Right ventricle myocardium superior (tissue), 1 donor: Measurements from ENCODE around the gene SYK. TPM values are rescaled to one million over a fixed set of nuclear protein-coding genes. Genes with fewer than 3 reads are reported as not detected.
"Not testable (repeated sequence)": the region's sequence is repeated elsewhere in the genome, so short reads cannot be mapped to it uniquely, and the experiment has no call there.

Source experiments
- ATAC-seq: fragments of 200-7000 bp; cut with Tn5 transposase; one replicate; pipeline ENCODE4 v1.9.1; 2020; ENCODE audit warnings: mild to moderate bottlenecking; ENCODE audit not compliant: poor library complexity
- DNase-seq: peaks from one replicate; pipeline ENCODE4 v3.0.0-alpha.2; 2020
- intact Hi-C: fragments of 100-400 bp; cut with DNase I; formaldehyde crosslinking; loops from one replicate; pipeline ENCODE4 v1.11.2; 2022
- total RNA-seq: library from RNA; stranded (reverse); fragmentation: NEBNext Ultra II Directional; extraction: Animal tissue kit (Norgen Biotek cat#: 25700); gene quantifications from one replicate; pipeline ENCODE4 v1.2.1, GENCODE V29; 2021
- donor health status: DM: no; HTN: yes; CAD: no; lungs with severe emphysema.

Gene SYK
- total RNA-seq, 1 donor from 2014 or later: 6.5 TPM

- intact Hi-C loops: no loop called here
- ATAC-seq: no peak
Observed at GRCh38 chr9:90816690-90817089, 15.1 kb downstream of the SYK start.

GRCh38 chr9:90818279-90818678, 16.7 kb downstream of the SYK start:
- intact Hi-C loops: no loop called here
- no peak for DNase-seq
- ATAC-seq: no peak

More at GRCh38 chr9:90816690-90817089, 15.1 kb downstream of the SYK start:
- no peak for DNase-seq

GRCh38 chr9:90820406-90820805, 18.8 kb downstream of the SYK start:
- DNase-seq, intact Hi-C loops, ATAC-seq: not testable (repeated sequence)

DNA sequence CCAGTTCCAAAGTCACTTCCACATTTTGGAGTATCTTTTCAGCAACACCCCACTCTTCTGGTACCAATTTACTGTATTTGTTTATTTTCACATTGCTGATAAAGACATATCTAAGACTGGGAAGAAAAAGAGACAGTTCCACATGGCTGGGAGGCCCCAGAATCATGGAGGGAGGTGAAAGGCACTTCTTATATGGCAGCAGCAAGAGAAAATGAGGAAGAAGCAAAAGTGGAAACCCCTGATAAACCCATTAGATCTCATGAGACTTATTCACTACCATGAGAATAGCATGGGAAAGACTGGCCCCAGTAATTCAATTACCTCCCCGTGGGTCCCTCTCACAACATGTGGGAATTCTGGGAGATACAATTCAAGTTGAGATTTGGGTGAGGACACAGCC, 19.6 kb downstream of the SYK start:
- DNase-seq, ATAC-seq, intact Hi-C loops: not testable (repeated sequence)

- ATAC-seq (no peak), DNase-seq (no peak)
- intact Hi-C loops: no loop called here
Observed at GRCh38 chr9:90821697-90822096, 20.1 kb downstream of the SYK start.

DNA sequence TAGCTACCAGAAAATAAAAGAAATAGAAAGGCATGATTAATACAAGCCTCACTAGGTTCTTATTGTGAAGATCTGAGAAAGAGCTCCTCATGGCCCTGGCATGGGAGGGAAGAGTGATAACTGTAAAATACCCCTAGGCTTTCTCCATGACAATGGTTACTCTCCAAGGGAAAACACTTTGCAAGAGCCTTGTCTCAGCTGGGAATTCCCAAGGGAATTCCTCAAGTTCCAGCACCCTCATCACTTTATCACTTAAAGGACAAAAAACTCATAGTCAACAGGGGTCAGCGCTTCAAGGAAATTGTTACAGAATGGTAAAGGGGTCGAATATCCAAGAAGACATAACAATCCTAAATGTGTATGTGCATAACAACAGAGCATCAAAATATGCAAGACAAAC, 21.2 kb downstream of the SYK start:
- no peak for DNase-seq
- ATAC-seq: no peak
- intact Hi-C loops: no loop called here

- intact Hi-C loops: no loop called here
- ATAC-seq (no peak), DNase-seq (no peak)
Observed at GRCh38 chr9:90825586-90825985, 24.0 kb downstream of the SYK start.

GRCh38 chr9:90826326-90827020, 24.9 kb downstream of the SYK start:
- ATAC-seq: no peak
- intact Hi-C loops: no loop called here
- no peak for DNase-seq

DNA sequence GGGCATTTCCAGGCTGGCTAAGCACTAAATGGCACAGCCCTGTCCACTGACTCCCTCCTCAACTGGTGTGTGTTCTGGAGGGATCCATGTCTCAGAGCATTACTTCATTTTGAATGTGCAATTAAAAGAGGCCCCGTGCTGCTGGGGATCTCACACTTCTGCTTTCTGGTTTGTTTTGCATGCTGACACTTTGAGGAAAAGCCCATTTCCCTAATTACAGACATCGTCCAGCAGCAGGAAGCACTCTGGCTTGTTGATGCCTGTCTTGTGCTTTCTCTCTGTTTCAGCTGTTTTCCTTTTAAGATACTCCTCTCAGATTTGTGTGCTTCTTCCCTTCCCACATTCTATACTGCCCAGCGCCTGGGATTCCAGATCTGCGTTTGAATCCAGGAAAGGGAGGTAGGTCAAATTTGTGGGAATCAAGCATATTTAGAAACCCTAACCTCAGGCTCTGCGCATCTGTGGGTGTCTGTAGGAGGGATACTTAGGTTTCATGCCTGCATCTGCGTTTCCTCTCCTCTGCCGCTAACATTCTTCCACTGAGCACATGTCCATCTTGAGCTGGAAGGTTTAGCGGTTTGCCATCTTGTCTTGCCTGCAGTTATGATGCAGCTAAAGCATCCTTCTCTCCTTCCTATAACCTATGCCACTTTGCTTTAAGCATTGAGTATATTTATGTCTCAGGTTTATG, 25.7 kb downstream of the SYK start:
- intact Hi-C loops: no loop called here
- no peak for DNase-seq
- peak; percentile 51 for ATAC-seq

DNA sequence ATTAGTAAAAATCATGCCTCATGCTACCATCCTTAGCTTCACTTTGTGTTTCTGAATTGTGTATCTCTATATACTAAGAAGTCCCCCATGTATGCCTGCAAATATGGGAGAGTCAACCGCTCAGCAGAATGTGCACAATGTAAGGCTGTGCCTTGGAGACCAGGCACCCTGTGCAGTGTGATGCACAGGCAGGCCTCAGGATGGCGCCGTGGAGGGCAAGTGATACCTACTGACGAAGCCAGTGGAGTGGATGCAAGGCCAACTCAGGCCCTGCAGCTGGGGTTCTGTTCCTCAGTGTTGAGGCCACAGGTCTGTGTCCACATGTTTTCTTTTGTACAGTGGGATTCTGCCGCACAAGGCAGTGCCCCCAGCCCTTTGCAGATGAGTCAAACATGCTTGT, 28.4 kb downstream of the SYK start:
- intact Hi-C loops: no loop called here
- no peak for DNase-seq
- ATAC-seq: no peak

- DNase-seq: no peak
- ATAC-seq: no peak
- intact Hi-C loops: no loop called here
Observed at GRCh38 chr9:90830977-90831376, 29.4 kb downstream of the SYK start.

- no peak for ATAC-seq
- intact Hi-C loops: no loop called here
Observed at GRCh38 chr9:90832261-90832660, 30.6 kb downstream of the SYK start.

DNA sequence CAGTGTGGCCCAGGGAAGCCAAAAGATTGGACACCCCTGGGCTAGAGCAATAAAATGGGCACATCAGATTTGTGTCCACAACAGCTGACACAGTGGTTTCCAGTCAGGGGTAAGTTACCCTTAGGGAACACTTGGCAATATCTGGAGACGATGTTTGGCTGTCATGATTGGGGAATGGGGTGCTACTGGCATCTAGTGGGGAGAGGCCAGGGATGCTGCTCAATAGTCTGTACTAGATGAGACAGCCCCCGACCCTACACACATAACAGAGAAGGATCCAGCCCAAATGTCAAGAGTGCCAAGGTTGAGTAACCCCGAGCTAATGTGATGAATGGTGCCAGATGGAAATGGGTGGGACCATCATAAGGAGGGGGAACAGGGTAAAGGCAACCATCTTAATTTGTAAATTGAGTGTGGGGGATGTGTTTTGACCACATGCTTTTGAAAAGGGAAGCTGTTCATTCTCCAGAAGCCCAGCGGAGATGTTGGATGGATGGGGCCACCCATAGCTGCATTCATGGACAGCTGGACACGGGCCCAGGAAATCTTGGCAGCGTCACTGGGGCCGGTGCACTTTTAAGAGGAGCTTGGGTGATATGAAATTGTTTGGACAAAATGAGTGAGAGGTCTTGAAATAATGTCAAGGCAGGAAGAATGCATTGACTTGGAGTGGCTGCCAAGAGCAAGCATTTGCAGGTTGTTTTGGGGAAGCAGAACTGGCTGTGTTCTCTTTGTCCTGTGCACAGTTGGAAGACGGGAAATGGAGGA, 33.4 kb downstream of the SYK start:
- ATAC-seq: no peak
- intact Hi-C loops: no loop called here
- no peak for DNase-seq

More at GRCh38 chr9:90832261-90832660, 30.6 kb downstream of the SYK start:
- no peak for DNase-seq

DNA sequence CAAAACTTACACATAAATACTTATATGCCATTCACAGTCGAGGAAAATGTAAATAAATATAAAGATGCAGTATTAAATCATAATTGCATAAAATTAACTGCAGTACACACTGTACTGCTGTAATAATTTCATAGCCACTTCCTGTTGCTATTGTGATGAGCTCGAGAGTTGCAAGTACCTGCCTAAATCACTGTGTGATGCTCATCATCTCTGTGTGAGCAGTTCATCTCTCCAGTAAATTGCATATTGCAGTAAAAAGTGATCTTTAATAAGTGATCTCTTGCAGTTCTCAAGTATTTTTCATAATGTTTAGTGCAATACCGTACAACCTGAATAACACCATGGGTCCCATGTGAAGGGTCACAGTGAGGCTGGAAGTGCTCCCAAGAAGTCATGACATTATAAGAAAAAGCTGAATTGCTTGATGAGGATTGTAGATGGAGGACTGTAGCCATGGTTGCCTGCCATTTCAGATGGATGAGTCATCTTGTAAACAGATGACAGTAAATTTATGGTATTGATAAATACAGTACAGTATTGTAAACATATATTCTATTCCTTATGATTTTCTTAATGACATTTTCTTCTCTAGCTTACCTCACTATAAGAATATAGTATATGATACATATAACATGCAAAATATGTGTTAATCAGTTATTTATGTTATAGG, 34.9 kb downstream of the SYK start:
- ATAC-seq (no peak), DNase-seq (no peak)
- intact Hi-C loops: no loop called here

DNA sequence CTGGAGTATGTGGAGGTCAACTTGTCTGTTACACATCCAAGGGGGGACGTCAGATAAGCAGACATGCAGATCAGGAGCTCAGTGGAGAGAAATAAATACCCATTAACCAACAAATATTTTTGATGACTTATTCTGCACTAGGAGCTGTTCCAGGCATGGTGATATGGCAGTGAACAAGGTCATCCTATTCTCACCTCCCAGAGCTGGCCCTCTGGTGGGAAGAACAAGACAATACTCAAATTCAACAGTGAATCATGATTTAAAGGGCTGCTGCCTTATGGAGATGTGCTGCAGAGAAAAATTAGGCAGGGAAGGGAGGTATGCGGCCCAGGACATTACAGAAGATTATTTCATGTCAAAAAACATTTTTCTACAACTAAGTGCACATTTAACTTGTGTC, 36.5 kb downstream of the SYK start:
- intact Hi-C loops: no loop called here
- ATAC-seq: no peak
- no peak for DNase-seq

- ATAC-seq (no peak), DNase-seq (no peak)
- intact Hi-C loops: no loop called here
Observed at GRCh38 chr9:90838581-90839154, 37.0 kb downstream of the SYK start.

DNA sequence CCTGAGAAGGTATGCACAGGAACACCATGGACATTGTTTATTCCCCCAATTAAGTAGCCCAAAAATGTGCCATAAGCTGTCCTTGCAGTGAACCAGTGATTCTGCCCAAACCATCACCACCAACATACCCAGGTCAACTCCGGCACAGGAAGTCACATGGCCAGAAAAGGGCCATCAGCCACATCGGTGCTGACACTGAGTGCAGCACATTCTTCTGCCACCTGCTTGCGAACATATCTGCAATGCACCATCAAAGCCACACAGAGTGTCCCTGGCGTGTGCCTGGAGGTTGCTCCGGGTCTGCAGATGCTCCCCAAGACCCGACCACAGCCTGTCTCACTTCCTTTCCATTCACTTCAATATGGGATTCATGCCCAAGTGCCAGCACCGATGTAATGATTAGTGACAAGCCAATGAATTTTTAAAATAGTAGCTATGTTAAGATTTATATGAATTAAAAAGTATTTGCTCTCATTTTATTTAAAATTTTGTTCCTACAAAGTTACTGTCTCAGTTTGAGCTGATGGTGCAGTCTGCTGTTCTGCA, 37.6 kb downstream of the SYK start:
- intact Hi-C loops: no loop called here
- no peak for DNase-seq
- no peak for ATAC-seq

DNA sequence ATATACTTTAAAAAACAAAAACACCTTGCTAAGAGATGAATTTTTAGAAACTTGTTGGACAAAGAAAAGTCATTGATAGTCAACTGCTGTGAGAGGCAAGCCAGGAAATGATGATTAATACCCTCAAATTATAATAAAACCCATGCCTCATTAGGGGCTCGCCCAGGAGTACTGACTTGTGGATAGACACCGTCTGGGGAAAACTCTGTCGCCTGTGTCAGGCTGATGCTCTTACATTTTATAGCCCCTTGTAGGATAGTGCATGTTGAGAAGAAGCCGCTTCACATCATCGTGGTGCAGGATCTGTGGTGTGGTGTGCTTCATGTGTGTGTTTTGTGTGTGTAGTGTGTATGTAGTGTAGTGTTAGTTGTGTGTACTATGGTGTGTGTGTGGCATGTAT, 39.1 kb downstream of the SYK start:
- ATAC-seq: no peak
- DNase-seq: no peak
- intact Hi-C loops: no loop called here

DNA sequence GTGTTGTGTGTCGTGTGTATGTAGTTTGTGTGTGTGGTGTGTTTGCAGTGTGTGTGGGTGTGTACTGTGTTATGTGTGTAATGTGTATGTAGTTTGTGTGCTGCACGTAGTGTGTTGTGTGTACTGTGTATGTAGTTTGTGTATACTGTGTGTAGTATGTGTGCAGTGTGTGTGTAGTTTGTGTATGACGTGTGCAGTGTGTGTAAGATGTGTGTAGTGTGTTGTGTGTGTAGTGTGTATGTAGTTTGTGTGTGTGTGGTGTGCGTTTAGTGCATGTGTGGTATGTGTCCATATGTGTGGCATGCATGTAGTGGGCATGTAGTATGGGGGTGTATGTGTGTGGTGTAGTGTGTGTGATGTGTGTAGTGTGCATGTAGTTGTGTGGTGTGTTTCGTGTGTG, 39.6 kb downstream of the SYK start:
- intact Hi-C loops: no loop called here
- DNase-seq (no peak), ATAC-seq (no peak)
